NCI-H146 treated with DMSO at 0.1 percent for 48 hours (cell line): ENCODE measurements around the gene CCDC182.
A peak's percentile ranks its signal among the peaks of the same experiment; 100 is the strongest.

Experiments used
- DNase-seq: peaks from one replicate; lab custom pipeline; 2025; ENCODE audit not compliant: unreplicated experiment; lab: John Stamatoyannopoulos, UW

The CCDC182 gene

GRCh38 chr17:57730026-57730701 is 14.9 kb downstream of the CCDC182 start:
- no peak for DNase-seq

DNA sequence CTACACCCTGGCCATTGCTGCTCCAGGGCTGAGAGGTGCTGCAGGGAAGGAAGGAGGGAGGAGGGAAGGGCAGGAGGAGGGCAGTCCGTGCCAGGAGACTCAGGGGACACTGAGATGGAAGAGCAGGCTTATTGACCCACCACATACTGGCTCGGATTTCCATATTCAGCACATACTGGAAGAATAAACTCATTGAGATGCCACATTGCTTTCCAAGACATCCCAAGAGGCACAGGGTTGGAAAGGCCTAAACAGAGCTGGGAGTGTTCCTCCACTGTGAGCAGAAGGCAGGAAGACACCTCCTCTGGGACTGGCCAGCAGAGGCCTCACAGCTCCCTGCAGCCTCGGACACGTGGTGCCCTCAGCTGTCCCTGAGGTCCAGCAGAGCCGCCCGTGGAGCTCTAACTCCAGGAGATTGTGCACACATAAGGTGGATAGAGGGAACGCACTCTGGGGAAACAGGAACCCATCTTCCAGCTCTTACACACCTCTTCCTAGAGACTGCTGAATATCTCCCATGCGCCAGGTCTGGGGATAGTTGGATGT is 17.4 kb downstream of the CCDC182 start:
- no peak for DNase-seq

GRCh38 chr17:57726838-57727237 is 18.3 kb downstream of the CCDC182 start:
- no peak for DNase-seq

- no peak for DNase-seq
Observed at GRCh38 chr17:57726213-57726790, 18.8 kb downstream of the CCDC182 start.

- DNase-seq = no peak
Observed at GRCh38 chr17:57724729-57725125, 20.4 kb downstream of the CCDC182 start.

- DNase-seq = no peak
Observed at GRCh38 chr17:57724026-57724728, 20.9 kb downstream of the CCDC182 start.

DNA sequence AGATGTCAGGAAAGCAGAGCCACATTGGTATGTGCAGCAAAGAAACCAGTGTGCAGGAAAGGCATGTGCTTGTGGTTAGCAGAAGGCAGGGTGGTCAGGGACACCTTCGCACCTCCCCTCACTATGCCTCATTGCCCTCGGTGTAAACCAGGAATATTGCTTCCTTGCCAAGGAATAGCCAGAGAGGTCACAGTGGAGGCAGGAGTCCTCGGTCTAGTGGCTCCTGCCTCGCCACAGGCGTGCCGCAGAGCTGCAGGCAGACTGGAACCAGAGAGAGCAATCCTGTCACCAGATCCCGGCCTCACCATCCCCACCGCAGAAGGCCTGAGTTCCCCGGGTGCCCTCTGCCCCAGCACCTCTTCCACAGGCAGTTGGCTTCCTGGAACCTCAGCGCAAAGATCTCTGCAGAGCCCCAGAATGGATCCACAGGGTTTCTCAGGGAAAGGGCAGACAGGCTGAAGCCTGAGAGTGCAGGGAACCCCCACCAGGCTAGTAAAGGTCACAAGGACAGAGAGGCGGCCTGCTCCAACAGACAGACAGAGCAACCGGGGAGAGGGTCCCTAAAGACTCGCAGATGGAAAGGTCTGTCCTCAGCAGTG is 21.6 kb downstream of the CCDC182 start:
- DNase-seq = no peak

DNA sequence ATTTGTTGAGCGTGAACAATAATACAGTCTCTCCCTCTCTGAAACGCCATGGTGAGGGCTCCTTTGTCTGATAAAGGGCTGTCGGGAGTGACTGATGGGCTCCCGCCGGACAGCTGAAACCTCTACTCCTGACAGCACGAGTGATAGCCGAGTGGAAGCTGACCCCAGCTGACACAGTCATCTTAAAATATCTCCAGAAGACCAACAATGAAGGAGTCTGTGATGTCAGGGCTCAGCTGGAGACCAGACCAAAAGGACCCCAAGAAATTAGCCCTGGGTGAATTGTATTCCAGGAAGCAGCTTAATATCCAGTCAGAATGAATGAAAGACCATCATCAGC is 22.4 kb downstream of the CCDC182 start:
- no peak for DNase-seq

- DNase-seq = no peak
Observed at GRCh38 chr17:57721967-57722703, 23.0 kb downstream of the CCDC182 start.

DNA sequence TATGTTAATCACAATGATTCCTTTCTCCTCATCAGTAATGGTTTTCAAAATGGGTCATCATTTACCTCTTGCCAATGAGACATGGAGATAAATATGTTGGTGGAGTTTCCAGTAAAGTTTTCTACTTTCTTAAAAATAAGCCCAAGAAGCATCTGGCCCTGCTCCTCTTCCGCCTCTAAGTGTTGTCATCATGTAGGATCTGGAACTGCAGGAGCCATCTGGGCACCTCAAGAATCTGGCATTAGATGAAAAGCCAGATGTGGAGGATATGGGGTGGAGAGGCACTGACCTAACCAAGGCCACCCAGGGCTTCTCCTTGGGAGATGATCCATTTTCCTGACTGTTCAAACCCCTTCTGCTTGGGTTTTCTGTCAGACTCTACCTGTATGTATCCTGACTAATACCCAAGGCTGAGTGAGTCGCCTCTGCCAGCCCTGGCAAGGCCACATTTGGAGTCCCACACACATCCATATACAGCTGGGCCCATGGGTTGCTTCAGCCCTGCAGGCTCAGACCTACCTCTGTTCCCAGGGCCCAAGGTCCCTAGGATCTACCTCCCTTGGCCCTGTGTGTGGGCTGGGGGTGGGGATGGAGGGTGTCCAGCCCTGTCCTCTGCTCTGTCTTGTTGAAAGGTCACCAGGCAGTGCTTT is 24.6 kb downstream of the CCDC182 start:
- no peak for DNase-seq

- no peak for DNase-seq
Observed at GRCh38 chr17:57718878-57719277, 26.2 kb downstream of the CCDC182 start.

DNA sequence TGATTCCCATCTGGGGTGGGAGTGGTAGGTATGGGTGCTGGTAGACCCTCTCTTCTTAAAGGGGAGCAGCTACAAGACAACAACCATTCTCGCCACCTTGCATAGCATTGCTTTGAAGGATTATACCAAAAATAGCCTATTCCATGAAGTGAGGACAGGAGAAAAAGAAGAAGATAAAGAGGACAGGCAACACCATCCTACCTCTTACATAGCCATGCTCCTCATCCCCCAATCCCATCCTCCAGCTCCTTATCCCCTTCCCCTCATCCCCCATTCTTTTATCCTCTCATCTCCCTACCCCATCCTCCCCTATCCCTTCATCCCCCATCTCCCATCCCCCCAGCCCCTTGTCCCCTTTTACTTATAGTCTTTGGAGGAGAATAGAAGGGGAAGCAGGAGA is 29.1 kb downstream of the CCDC182 start:
- DNase-seq = no peak

DNA sequence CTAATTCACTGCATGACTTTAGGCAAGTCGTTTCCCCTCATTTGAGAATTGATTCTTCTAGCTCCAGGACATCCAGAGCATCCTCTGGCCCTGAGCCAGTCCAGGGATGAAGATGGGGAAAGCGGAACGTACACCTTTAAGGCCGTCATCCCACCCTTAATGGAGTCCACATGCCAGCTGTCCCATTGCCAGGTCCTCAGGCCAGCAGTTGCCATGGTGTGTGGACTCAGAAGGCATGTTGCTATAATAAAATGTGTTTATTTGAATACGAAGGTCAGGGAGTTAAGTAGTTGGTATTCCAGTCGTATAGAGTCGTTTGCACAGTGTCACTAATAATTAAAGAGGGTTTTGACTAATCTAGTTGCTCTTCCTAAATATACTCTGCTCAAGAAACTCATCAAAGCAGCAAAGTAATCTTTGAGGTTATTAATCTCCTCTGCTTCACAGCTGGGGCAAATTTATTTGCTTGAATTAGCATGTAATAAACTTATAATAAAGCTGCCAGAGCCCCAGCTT is 30.4 kb downstream of the CCDC182 start:
- no peak for DNase-seq

DNA sequence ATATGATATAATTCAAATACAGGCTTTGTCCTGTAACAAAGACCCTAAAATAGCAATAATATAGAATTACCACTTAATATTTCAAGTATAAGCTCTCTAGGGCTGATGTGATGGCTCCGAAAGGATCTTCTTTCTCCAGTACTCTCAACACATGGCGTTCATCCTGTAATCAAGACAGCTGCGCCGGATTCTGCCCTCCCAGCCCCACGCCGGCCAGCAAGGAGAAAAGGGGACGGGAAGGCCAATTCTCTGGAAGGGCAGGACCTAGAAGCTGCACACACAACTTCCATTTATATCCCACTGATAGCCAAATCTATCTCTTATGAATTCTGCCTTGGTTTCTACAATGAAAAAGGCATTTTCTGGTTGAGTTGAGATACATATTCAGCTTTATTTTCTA is 32.0 kb downstream of the CCDC182 start:
- no peak for DNase-seq

DNA sequence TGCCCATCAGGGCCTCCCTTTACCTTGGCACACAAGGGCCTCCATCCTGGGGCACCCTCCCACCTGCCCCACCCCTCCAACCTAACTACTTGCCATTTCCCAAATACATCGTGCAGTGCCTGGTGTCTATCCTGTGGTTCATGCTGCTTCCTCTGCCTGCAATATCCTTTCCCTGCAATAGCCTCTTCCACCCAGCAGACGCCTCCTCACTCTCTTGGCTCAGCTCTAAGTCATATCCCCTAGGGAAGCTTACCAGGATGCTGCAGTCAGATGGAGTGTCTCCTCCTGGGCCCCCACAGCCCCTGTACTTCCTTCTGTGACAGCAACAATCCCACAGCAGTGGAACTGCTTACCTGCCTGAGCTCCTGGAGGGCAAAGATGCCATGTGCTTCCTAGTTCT is 36.7 kb downstream of the CCDC182 start:
- peak; percentile 54 for DNase-seq

- peak; percentile 48 for DNase-seq
Observed at GRCh38 chr17:57707892-57708291, 37.2 kb downstream of the CCDC182 start.

GRCh38 chr17:57706761-57707160 is 38.3 kb downstream of the CCDC182 start:
- DNase-seq = no peak

GRCh38 chr17:57705921-57706695 is 39.0 kb downstream of the CCDC182 start:
- DNase-seq = no peak

- no peak for DNase-seq
Observed at GRCh38 chr17:57704448-57704847, 40.7 kb downstream of the CCDC182 start.

GRCh38 chr17:57703273-57703672 is 41.8 kb downstream of the CCDC182 start:
- no peak for DNase-seq
